HG02970 (cell line): ENCODE results near the gene SP140.

Source experiments
- ATAC-seq: cut with Tn5 transposase; IDR thresholded peaks from one replicate; pipeline ENCODE4 v1.9.1; 2021; ENCODE audit warnings: mild to moderate bottlenecking, moderate library complexity, moderate number of reproducible peaks; ENCODE audit not compliant: unreplicated experiment, low FRiP score

The SP140 gene

GRCh38 chr2:230225486-230225885 is at the start of gene SP140:
SP140 (plus strand) TSS chr2:230225736; CDS start chr2:230225845, 109 bp downstream.
- peak; percentile 47 for ATAC-seq

DNA sequence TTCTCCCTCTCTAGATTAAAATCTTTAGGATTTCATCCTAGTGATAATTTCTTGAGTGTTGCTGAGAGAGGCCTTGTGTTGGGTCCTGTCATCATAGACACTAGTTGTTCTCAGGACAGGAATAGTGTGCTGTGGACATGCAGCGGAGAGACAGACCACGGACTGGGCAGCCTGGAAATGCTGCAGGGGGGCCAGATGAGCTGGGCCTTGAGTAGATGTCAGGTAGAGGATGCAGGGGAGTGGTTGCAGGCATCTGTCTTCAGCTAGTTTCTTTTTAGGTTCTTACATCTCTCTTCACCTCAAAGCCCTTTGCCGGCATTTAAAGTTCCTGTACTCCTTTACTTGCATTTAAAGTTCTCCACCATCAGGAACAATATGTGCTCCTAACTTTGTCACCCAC is 48.5 kb upstream of the SP140 start:
- ATAC-seq = no peak

DNA sequence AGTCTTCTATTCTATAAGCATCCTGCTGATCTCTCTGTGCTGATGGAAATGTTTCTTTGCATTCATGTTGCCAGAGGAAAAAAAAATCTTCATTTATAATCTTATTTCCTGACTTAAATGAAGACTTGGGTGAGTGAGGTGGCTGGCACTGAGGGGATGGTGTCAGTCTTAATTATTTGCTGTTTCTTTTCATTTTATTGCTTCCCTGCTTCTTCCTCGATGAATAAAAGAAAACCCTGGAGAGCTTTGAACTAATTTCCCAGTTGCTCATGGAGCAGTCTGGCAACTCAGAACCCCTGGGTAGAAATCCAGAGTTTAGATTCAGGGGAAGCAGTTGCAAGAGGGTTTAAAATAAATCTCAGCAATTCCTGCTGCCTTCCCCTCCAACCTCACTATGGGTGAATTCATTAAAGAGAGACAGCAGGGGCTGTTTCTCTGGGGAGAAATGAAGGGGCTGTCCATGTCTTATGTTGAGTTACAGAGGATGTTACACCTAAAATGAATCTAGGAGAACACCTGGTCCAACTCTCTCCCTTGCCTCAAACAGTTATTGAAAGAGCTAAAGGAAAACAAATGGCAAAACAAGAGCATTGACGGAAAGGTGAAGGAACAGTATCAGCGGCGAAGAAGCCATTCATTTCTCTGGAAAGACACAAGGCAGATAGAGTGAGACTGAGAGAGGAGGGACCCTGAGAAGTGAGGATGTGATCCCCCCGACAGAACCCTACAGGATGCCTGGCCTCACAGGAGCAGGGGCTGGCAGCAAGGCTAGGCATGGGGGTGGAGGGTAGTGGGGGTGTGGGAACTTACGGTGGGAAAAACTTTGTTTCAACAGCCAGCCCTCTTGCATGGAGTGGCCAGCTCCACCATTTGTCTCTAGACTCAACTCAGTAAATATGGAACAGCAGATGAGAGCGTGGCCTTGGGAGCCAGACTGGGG is 46.7 kb upstream of the SP140 start:
- ATAC-seq = no peak

DNA sequence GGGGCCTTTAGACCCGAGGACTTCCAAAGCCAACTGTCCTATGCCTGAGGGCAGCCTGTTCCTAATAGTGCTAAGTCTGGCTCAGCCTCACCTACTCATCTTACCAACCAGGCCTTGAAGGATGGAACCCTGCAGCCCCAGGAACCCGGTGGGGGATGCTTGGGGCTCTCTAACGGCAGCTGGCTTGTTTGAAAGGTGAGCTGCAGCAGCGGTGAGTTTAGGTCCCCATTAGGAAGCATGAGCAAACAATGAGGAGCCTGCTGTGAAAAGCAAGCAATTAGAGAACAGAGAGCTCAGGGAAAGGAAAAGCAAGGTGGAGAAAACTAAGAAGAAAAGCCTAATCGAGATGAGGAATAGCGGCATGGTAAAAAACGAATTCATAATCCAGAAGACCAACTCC is 45.6 kb upstream of the SP140 start:
- no peak for ATAC-seq

DNA sequence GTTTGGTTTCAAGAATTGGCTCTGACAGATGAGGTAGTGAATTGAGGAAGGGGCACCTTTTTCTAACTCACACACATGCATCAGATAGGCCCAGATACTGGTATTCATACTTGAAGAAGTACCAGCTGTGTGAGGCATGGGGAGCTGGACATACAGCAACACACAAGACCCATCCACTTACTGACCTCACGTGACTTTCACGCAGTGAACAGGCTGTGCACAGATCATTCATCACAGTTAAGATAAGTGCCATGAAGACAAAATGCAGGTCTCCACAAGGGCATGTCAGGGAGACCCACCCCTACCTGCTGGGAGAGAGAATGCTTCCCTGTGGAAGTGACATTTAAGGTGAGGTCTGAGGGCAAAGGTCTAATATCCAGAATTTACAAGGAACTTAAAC is 44.3 kb upstream of the SP140 start:
- ATAC-seq = no peak

- ATAC-seq = no peak
Measured at GRCh38 chr2:230184727-230185578, 40.6 kb upstream of the SP140 start.

GRCh38 chr2:230202430-230203109 is 23.0 kb upstream of the SP140 start:
- ATAC-seq = no peak

GRCh38 chr2:230203110-230203676 is 22.3 kb upstream of the SP140 start:
- ATAC-seq = no peak

DNA sequence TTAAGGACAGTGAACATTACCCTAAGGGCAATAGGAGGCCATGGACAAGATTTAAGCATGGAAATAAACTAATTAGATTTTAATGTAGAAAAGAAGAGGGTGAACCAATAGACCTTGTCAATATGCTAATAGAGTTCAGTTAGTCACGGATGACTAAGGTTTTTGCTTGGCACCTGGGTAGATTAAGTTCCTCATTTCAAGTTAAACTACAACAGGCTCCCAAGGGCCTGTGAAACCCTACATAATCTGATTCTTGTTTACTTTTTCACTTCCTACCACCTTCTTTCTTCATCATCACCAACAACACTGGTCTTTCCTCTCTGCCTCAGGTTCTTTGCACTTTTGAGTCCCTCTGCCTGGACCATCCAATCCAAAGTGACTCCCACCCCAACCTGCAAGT is 20.5 kb upstream of the SP140 start:
- no peak for ATAC-seq

GRCh38 chr2:230205721-230206120 is 19.8 kb upstream of the SP140 start:
- ATAC-seq = no peak

GRCh38 chr2:230208576-230208975 is 17.0 kb upstream of the SP140 start:
- ATAC-seq = no peak

DNA sequence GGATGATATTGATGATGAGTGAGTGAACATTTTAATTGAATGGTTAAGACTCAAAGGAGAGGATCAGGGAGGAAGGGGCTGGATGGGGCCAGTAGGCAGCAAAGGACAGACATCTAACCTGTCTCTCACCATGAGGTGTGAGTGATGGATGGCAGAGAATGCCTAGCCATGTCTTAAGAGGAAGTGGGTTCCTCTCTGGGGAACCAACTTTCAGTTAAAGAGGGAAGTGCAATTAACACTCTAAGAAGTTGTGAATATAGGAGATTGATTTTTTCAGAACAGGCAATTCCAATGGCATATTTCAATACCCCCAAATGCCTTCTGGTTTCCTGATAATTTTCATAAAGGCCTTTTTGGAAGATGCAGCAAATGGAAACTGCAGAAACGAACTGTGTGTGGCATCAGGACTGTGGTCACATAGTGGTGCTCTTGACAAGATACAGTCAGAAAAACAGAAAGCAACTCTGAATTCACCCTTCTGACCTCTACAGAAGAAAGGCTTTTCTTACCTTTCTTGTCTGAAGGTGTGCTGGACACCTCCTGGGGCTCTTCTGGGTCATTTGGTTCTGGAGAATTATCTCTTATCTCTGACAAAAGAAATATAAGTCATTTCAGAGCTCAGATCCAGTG is 16.0 kb upstream of the SP140 start:
- ATAC-seq = no peak

- ATAC-seq = no peak
Measured at GRCh38 chr2:230216489-230216888, 9.0 kb upstream of the SP140 start.

DNA sequence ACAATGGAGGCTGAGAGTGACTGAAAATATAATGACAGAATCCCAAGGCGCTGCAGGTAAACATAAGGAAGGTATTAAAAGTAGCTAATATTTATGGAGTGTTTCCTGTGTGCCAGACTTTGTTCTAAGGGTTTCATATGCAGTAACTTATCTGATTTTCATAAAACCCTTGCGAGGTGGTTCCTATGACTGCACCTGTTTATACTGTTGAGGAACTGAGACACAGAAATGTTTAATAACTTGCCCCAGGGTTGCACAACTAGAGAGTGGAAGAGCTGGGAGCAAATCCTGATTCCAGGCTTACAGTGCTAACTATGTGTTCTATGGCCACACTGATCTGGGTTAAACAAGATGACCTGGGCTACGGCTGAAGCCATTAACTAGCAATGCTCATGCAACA is 8.1 kb upstream of the SP140 start:
- ATAC-seq = no peak

GRCh38 chr2:230218421-230218820 is 7.1 kb upstream of the SP140 start:
- no peak for ATAC-seq

- peak; percentile 58 for ATAC-seq
Measured at GRCh38 chr2:230219419-230220331, 5.9 kb upstream of the SP140 start, which contains the start of gene SP110. SP110 (minus strand) TSS chr2:230219984; CDS start chr2:230216927, 3,057 bp downstream.

- ATAC-seq = no peak
Measured at GRCh38 chr2:230220347-230220969, 5.1 kb upstream of the SP140 start.

DNA sequence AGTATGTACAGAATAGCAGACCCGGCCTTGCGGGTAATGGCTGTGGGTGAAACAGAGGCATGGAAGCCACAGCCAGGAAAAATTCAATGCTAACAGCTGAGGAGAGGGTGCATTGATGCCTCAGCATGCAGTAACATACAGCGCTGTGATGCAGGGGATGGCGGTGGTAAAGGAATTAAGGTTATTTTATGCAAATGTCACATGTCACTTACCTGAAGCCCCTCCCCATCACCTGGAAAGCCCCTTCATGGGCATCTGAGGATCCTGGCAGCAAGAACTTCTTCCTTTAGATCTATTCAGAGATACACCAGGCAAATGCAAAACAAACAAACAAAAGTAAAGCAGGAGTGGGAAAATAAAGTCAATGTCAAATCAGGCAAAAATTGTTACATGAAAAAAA is 4.0 kb upstream of the SP140 start:
- ATAC-seq = no peak
